K562 (cell line): ENCODE measurements around the gene LRRC4.

Source experiments
- ATF1 ChIP-seq, 2 experiments: fragments of 450-650 bp in 1 of 2; IDR thresholded peaks; 2 replicates each; pipeline ENCODE4 v1.6.1; 2016; ENCODE audit warnings: missing compliant biosample characterization in 1 of 2, missing genetic modification characterization in 1 of 2
- CTCF ChIP-seq, 3 experiments: IDR thresholded peaks in 2 of 3; conservative IDR thresholded peaks in 1 of 3; 2 replicates each; pipeline ENCODE4 v1.5.1; 2011 to 2012; ENCODE audit warnings: low read length in 3 of 3, mild to moderate bottlenecking in 3 of 3, control low read depth in 2 of 3, improper control_type of control experiment in 1 of 3, inconsistent platforms in 1 of 3, low read depth in 1 of 3, mixed read lengths in 1 of 3, moderate library complexity in 1 of 3; ENCODE audit not compliant: insufficient read depth in 2 of 3
- FOXA1 ChIP-seq: fragments of 450-650 bp; IDR thresholded peaks from 2 replicates; pipeline ENCODE4 v1.6.1; 2016; ENCODE audit warnings: mild to moderate bottlenecking, borderline replicate concordance
- JUND ChIP-seq, 2 experiments: IDR thresholded peaks; 2 replicates in 1 of 2; 3 replicates in 1 of 2; pipeline ENCODE4 v1.6.1; 2011; ENCODE audit warnings: borderline replicate concordance in 2 of 2, low read depth in 2 of 2, low read length in 2 of 2, improper control_type of control experiment in 1 of 2, missing biosample characterization in 1 of 2, missing genetic modification characterization in 1 of 2, missing genetic modification reagents in 1 of 2
- MTA3 ChIP-seq: fragments of 450-650 bp; formaldehyde crosslinking; IDR thresholded peaks from 2 replicates; pipeline ENCODE4 v1.6.1; 2017; ENCODE audit warnings: mild to moderate bottlenecking, borderline replicate concordance
- NFATC3 ChIP-seq: fragments of 450-650 bp; IDR thresholded peaks from 2 replicates; pipeline ENCODE4 v1.6.1; 2017; ENCODE audit warnings: mild to moderate bottlenecking
- RBM14 ChIP-seq: fragments of 200-400 bp; formaldehyde crosslinking; IDR thresholded peaks from 2 replicates; pipeline ENCODE4 v1.6.1; 2018; ENCODE audit warnings: low read depth, mild to moderate bottlenecking, low read length, moderate library complexity, borderline replicate concordance; ENCODE audit not compliant: insufficient read depth
- SETDB1 ChIP-seq: IDR thresholded peaks from one replicate; pipeline ENCODE4 v1.6.1; 2012; ENCODE audit warnings: low read length, control low read depth, inconsistent platforms
- SRF ChIP-seq, 2 experiments: fragments of 250-450, 450-650 bp in 1 of 2; sonication (Bioruptor Pico) in 1 of 2; sonication (generic) in 1 of 2; formaldehyde crosslinking; IDR thresholded peaks; 2 replicates each; pipeline versions ENCODE4 v1.5.0 to v1.5.1; 2020 to 2022; ENCODE audit warnings: mild to moderate bottlenecking in 1 of 2, missing genetic modification reagents in 1 of 2
- TCF7L2 ChIP-seq: fragments of 150-350 bp; IDR thresholded peaks from 2 replicates; pipeline ENCODE4 v1.6.1; 2016; ENCODE audit warnings: low read depth, mild to moderate bottlenecking, low read length, moderate library complexity
- ZBTB11 ChIP-seq, 3 experiments: fragments of 200-800 bp in 1 of 3; fragments of 250-450 bp in 1 of 3; fragments of 450-650 bp in 1 of 3; sonication (Bioruptor Pico) in 1 of 3; sonication (Bioruptor generic) in 1 of 3; formaldehyde crosslinking in 1 of 3; IDR thresholded peaks; 2 replicates each; pipeline versions ENCODE4 v1.6.1 to v1.8.0; 2016 to 2022; ENCODE audit warnings: mild to moderate bottlenecking in 2 of 3, missing genetic modification characterization in 2 of 3, missing compliant biosample characterization in 1 of 3, moderate library complexity in 1 of 3
- ZBTB43 ChIP-seq: sonication (generic); formaldehyde crosslinking; IDR thresholded peaks from 2 replicates; pipeline ENCODE4 v1.8.0; 2023; ENCODE audit warnings: mild to moderate bottlenecking, missing genetic modification reagents
- ZNF140 ChIP-seq: fragments of 250-450 bp; sonication (Bioruptor Pico); IDR thresholded peaks from 2 replicates; pipeline ENCODE4 v1.8.0; 2021; ENCODE audit warnings: moderate library complexity, mild to moderate bottlenecking, inconsistent platforms

GRCh38 chr7:128021366-128021765 is 9.9 kb downstream of the LRRC4 start:
- TF ChIP-seq ZBTB43 (CRISPR knock-in tag) (no peak), ZBTB11 (CRISPR knock-in tag; IDR thresholded peaks at IDR 0.05) (no peak), TCF7L2 (no peak), ZNF140 (CRISPR knock-in tag) (no peak), CTCF (IDR thresholded peaks at IDR 0.05 in 2 of 3, conservative IDR thresholded peaks at IDR 0.05 in 1 of 3; ENCODE audit: insufficient read depth in 2 of 3, low read depth in 1 of 3, low read length in 3 of 3) (no peak), NFATC3 (no peak), SETDB1 (no peak), SRF (CRISPR knock-in tag; IDR thresholded peaks at IDR 0.05) (no peak), RBM14 (no peak), MTA3 (no peak), FOXA1 (no peak), JUND (IDR thresholded peaks at IDR 0.05; ENCODE audit: borderline replicate concordance, low read depth, low read length) (no peak), JUND (tag; IDR thresholded peaks at IDR 0.05; ENCODE audit: borderline replicate concordance, low read depth, low read length) (no peak), ATF1 (CRISPR knock-in tag; IDR thresholded peaks at IDR 0.05) (no peak), ATF1 (tag; IDR thresholded peaks at IDR 0.05) (no peak)
